RWPE1 (cell line): ENCODE measurements around the gene POLD4.

Source experiments
- CTCF ChIA-PET: fragments of 350-600 bp; sonication (Branson Sonifier 250); formaldehyde crosslinking; extraction: SDS; loops from one replicate; lab custom pipeline; 2021; lab: Yijun Ruan, JAX
- POLR2A ChIA-PET: fragments of 400-600 bp; formaldehyde crosslinking; extraction: SDS; loops from one replicate; lab custom pipeline; 2020; ENCODE audit warnings: antibody characterized with exemption; ENCODE audit not compliant: low non-redundant PET; lab: Yijun Ruan, JAX
- DNase-seq: peaks from one replicate; pipeline ENCODE4 v3.0.0; 2012; ENCODE audit warnings: low spot score
- H3K27ac ChIP-seq: fragments of 450-650 bp; 2 replicates; pipeline ENCODE4 v1.5.1; 2017
- TF ChIP-seq, protein P1 (sequence below): fragments of 450-650 bp; conservative IDR thresholded peaks from 2 replicates; pipeline ENCODE4 v1.5.1; 2017; ENCODE audit warnings: low read depth, mild to moderate bottlenecking

Gene POLD4

DNA sequence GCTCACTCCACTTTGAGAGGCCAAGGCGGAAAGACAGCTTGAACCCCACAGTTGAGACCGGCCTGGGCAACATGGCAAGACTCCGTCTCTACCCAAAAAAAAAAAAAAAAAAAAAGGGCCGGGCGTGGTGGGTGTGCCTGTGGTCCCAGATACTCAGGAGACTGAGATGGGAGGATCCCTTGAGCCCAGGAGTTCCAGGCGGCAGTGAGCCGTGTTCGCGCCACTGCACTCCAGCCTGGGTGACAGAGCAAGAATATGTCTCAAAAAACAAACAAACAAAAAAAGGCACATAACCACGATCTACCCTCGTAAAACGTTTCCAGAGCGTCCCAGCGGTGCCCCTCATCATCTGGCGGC lies 37.6 kb upstream of the POLD4 start:
- POLR2A ChIA-PET = interaction anchor here (0.6 to 1.8 kb wide), 2 partner anchors 10 to 85 kb away, joined by 3 to 14 read pairs; partner anchors contain the start of gene PPP1CA
- CTCF ChIA-PET = interaction anchor here (0.9 to 2.5 kb wide), 2 partner anchors 9 to 11 kb away, joined by 3 to 15 read pairs; no protein-coding TSS in a partner anchor
- no peak for DNase-seq
- TF ChIP-seq, protein P1, sequence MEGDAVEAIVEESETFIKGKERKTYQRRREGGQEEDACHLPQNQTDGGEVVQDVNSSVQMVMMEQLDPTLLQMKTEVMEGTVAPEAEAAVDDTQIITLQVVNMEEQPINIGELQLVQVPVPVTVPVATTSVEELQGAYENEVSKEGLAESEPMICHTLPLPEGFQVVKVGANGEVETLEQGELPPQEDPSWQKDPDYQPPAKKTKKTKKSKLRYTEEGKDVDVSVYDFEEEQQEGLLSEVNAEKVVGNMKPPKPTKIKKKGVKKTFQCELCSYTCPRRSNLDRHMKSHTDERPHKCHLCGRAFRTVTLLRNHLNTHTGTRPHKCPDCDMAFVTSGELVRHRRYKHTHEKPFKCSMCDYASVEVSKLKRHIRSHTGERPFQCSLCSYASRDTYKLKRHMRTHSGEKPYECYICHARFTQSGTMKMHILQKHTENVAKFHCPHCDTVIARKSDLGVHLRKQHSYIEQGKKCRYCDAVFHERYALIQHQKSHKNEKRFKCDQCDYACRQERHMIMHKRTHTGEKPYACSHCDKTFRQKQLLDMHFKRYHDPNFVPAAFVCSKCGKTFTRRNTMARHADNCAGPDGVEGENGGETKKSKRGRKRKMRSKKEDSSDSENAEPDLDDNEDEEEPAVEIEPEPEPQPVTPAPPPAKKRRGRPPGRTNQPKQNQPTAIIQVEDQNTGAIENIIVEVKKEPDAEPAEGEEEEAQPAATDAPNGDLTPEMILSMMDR = no peak
- H3K27ac ChIP-seq = peak overlapping the region; percentile 94

DNA sequence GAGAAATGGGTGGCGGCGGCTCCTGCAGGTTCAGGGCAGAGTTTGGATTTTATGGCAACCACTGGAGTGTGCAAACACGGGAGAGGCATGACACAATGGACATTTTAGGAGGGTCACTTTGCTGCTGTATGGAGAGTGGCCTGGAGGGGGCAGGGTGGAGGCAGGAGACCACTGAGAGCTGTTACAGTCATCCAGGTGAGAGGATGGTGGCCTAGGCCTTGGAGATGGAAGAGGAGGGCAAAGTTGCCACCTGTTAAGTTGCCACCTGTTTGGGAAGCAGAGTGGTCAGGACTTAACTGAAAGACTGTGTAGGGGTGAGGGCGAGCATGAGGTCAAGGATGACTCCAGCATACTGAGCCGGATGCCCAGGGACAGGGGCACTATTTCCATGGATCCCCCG lies 36.1 kb upstream of the POLD4 start:
- TF ChIP-seq, protein P1 = peak; percentile 46
- peak overlapping the region; percentile 94 for H3K27ac ChIP-seq
- no peak for DNase-seq
- CTCF ChIA-PET = no interaction called here
- POLR2A ChIA-PET = no interaction called here

DNA sequence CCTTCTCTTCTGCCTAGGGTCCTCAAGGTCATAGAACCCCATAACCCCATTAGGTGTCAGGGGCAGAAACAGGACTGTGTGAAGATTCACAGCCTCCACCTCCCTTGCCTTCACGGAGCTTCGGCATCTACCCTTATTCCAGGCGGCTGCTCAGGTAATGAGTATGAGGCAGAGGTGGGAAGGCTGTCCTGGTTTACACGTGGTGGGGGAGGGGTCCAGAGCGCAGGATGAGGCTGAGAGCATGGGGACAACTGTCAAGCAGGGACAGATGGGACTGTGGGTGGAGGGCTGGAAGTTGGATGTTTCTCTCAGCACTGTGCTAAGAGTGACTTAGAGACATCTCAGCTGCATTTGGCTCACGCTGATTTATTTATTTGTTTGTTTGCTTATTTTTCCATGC lies 34.2 kb upstream of the POLD4 start:
- TF ChIP-seq, protein P1 = no peak
- no peak overlapping the region for H3K27ac ChIP-seq
- ChIA-PET POLR2A (no interaction called here), CTCF (interaction anchor here (0.6 to 1.6 kb wide), 5 partner anchors 17 to 124 kb away, joined by 3 to 7 read pairs (median 3); no protein-coding TSS in a partner anchor)
- DNase-seq = no peak

DNA sequence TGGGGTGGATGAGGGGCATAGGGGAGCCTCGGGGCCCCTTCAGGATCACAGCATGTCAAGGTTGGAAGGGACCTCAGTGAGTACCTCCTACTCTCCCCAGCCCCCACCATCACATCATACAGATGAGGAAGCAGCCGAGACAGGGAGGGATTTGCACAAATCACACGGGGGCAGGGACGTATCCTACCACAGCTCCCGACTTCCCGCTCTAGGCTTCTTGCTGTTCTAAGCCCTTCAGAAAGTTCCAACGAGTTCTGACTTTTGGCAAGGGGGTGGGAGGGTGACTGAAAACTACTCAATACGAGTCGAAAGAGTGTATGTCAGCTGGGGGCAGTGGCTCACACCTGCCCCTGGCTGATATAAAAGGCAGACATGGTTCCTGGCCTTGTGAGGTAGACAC lies 33.7 kb upstream of the POLD4 start:
- TF ChIP-seq, protein P1 = no peak
- DNase-seq = no peak
- H3K27ac ChIP-seq = no peak overlapping the region
- POLR2A ChIA-PET = no interaction called here
- CTCF ChIA-PET = interaction anchor here (0.6 to 1.6 kb wide), 6 partner anchors 17 to 124 kb away, joined by 3 to 7 read pairs (median 3); no protein-coding TSS in a partner anchor

DNA sequence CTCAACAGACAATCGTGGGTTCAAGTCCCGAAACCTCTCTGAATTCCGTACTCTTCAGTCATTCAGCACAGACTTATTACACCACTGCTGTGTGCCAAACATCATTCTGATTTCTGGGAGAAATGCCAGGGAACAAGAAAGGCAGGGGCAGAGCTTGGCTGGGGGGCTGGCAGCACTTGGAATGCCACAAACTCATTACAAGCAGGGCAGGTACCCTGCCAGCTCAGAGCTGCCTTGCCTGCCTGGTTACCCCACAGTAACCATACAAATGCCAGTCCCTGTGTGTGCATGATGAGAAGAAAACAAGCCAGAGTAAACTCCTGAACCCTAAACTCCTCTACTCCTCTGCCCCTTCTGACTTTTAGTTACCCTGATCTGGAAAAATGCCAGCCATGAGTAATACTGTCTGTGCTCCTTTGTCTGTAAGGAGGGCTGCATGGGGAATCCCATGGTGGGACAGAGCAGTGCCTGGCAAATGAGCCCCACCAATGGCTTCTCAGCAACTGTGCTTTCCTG lies 31.6 kb upstream of the POLD4 start:
- no peak for DNase-seq
- ChIA-PET POLR2A (no interaction called here), CTCF (interaction anchor here (0.7 to 1.1 kb wide), 4 partner anchors 23 to 39 kb away, joined by 3 to 7 read pairs (median 4); no protein-coding TSS in a partner anchor)
- H3K27ac ChIP-seq = peak overlapping the region; percentile 79
- TF ChIP-seq, protein P1 = no peak

DNA sequence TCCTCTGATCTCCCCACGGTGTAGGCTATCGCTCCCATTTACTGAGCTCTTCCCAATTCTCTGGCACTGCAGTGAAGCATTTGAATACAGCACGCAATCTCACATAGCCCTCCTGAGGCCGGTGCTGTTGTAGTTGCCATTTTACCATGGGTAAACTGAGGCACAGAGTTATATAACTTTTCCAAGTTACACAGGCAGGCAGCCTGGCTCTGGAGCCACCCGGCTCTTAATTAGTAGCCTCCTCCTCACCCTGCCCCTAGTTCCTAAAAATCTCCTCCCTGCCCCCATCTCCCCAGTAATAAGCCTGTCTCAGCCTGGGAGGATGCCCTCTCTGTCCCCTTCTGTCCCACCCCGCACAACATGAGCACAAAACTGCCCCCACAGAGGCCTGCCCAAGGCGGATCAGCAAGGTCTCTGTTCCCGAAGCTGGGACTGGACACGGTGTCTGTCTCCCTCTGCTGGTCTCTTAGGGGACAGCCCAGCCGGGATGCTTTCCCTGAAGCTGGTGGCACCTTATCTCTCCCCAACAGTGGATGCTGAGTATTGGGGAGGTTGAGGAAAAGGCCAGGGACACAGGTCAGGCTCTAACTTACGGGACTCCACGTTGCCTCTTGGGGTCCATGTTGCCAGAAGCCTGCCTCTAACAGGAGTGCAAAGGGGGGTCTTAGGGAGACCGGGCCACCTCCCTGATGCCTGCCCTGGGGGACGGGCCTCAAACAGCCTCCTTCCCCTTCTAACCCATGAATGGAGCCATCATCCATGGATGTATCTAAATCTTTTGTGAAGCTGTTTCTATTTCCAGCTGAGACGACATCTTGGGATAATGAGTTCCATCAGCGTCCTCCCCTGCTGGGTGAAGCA lies 29.2 kb upstream of the POLD4 start:
- peak overlapping the region; percentile 31 for H3K27ac ChIP-seq
- CTCF ChIA-PET = interaction anchor here (0.6 to 5.8 kb wide), 31 partner anchors 9 to 652 kb away, joined by 3 to 113 read pairs (median 5); partner anchors contain the start of genes CLCF1, POLD4 and RAD9A
- POLR2A ChIA-PET = interaction anchor here (0.5 to 2.5 kb wide), 4 partner anchors 28 to 131 kb away, joined by 3 to 7 read pairs (median 4); partner anchors contain the start of gene POLD4
- TF ChIP-seq, protein P1 = peak; percentile 97
- peak; percentile 71 for DNase-seq
